ENCODE results near the gene STK16.

The STK16 gene

DNA sequence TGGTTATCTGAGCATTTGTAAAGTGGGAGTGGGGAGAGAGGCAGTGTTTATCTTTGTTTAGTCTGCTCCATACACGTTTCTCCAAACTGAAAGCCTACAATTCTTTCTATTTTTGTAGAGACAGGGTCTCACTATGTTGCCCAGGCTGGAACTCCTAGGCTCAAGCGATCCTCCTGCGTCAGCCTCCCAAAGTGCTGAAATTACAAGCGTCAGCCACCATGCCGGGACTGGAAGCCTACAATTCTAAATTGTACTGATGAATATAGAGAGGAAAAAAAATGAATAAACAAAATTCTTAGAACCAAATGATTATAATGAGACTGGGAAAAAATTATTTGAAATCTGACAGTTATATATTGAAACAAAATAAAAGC is 40.1 kb upstream of the STK16 start:
- no peak for DNase-seq (ENCODE audit: extremely low read depth, low read depth)

GRCh38 chr2:219205981-219206327 is 39.3 kb upstream of the STK16 start:
- DNase-seq (ENCODE audit: extremely low read depth, low read depth), result no peak
- no peak for TF ChIP-seq CTCF (IDR thresholded peaks at IDR 0.05; ENCODE audit: low read depth, low read length)

More for the DNA sequence above, 40.1 kb upstream of the STK16 start:
- no peak for TF ChIP-seq CTCF (IDR thresholded peaks at IDR 0.05; ENCODE audit: low read depth, low read length)

GRCh38 chr2:219206328-219207133 is 38.7 kb upstream of the STK16 start, which contains the start of gene ZFAND2B:
Gene ZFAND2B (plus strand): TSS chr2:219206782. CDS start chr2:219206988, 206 bp downstream.
- no peak for TF ChIP-seq CTCF (IDR thresholded peaks at IDR 0.05; ENCODE audit: low read depth, low read length)

DNA sequence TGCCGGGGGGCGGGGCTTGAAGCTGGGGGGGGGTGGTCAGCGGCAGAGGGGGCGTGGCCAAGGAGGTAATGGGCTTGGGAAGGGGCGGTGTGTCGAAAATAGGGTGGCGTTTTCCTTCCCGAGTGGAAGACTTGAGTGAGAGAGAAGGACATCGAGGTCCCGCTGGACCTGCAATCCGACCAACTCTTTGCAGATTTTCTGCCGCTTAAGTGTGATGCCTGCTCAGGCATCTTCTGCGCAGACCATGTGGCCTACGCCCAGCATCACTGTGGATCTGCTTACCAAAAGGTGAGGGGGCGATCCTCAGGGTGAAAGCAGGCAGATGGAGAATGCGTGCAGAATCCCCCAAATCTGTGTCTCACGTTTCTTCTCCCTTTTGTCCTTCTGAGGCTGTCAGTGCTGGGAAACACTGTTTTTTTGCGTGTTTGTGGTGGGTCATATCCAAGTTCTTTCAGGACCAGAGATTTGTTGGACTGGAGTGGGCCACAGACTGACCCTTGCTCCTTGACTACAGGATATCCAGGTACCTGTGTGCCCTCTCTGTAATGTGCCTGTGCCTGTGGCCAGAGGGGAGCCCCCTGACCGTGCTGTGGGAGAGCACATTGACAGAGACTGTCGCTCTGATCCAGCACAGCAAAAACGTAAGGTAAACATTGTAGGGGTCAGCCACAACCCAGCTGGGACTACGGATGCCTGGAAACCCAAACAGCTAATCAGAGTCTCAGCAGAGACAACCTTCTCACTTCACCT is 38.0 kb upstream of the STK16 start:
- TF ChIP-seq CTCF (IDR thresholded peaks at IDR 0.05; ENCODE audit: low read depth, low read length), result no peak
- no peak for DNase-seq (ENCODE audit: extremely low read depth, low read depth)

More at GRCh38 chr2:219206328-219207133, 38.7 kb upstream of the STK16 start, which contains the start of gene ZFAND2B:
- DNase-seq (ENCODE audit: extremely low read depth, low read depth), result peak; percentile 77

GRCh38 chr2:219207884-219208740 is 37.2 kb upstream of the STK16 start:
- TF ChIP-seq CTCF (IDR thresholded peaks at IDR 0.05; ENCODE audit: low read depth, low read length), result no peak
- DNase-seq (ENCODE audit: extremely low read depth, low read depth), result no peak

DNA sequence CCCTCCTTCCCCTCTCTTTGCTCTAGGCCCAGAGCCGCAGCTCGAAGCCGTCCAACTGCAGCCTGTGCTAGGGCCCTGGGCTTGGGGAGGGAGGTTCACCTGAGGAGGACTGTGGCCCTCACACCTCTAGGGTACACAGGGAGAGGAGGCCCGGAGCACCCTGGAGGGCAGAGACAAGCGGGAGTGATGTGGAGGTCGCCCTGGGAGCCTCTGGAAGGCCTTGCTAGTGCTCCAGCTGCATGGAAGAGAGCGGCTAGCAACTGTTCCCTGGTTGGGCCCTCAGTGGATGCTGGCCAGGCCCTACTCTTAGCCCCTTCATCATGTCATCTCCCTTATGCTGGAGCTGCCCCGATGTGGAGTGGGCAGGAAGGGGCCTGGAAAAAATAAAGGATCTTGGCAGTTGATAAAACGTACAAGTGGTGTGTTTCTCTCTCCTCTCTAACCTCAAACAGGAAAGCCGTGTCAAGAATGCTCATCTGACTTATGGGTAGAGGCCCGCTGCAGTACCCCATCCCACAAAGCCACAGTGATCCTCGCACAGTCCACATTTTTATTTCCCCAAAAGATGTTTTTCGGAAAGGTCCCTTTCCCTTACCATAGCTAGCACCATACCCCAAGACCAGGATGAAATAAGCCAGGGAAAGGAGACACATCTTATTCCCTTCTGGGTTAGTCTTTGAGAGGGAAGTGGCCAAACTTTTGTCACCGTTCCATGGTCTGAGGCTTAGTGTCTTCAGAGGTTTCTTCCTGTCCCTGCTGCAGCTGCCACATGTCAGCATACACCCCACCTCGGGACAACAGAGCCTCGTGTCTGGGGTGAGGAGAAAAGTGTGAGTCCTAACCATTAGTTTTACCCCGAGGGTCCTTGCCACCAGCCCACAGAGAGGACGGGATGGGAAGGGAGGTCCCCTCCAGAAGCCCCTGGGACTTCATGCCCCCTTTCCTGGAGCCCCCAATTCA is 35.8 kb upstream of the STK16 start:
- no peak for DNase-seq (ENCODE audit: extremely low read depth, low read depth)
- no peak for TF ChIP-seq CTCF (IDR thresholded peaks at IDR 0.05; ENCODE audit: low read depth, low read length)

All from AG09319 (cell line).